Stimulated activated CD4-positive, alpha-beta T cell treated with anti-CD3 and anti-CD28 coated beads, Interleukin-2, amount 100 ng/mL, for 24 hours (primary cell): ENCODE measurements around the gene LPAR1.

Experiments used
- DNase-seq, 2 donors: peaks; one replicate each; pipeline ENCODE4 v3.0.0-alpha.2; 2020

LPAR1 gene

DNA sequence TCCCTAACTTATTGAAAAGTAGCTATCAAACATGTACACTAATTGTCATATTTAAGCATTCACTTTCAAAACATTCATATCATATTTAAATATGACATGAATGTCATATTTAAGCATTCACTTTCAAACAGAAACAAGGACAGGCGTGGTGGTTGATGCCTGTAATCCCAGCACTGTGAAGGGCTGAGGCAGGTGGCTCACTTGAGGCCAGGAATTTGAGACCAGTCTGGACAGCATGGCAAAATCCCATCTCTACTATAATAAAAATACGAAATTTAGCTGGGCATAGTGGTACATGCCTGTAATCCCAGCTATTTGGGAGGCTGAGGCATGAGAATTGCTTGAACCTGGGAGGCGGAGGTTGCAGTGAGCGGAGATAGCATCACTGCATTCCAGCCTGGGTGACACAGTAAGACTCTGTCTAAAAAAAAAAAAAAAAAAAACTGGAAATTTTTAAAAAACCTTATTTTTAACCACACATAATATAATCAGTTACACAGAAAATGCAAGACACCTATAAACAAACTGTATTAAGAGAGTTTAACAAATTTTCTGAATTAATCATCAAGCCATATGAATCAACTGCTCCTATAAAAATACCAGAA, 88.1 kb downstream of the LPAR1 start:
- DNase-seq: no peak

DNA sequence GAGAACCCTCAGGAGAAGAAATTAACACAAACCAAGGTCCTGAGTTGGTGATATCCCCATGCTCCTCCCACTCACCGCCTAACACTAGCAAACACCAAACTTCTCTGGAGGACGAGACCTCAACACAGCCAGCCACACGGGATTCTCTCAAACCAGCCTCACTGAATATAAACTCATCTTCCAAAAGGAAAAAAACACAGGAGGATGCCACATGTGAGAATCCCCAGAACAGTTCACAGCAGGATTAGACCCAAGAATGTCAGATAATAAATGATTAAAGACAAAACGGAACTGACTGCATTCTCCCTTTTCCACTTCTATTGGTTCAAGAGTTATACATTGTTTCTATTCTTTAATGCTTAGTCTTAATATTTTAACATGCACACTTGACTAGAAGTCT, 89.2 kb downstream of the LPAR1 start:
- no peak for DNase-seq

DNA sequence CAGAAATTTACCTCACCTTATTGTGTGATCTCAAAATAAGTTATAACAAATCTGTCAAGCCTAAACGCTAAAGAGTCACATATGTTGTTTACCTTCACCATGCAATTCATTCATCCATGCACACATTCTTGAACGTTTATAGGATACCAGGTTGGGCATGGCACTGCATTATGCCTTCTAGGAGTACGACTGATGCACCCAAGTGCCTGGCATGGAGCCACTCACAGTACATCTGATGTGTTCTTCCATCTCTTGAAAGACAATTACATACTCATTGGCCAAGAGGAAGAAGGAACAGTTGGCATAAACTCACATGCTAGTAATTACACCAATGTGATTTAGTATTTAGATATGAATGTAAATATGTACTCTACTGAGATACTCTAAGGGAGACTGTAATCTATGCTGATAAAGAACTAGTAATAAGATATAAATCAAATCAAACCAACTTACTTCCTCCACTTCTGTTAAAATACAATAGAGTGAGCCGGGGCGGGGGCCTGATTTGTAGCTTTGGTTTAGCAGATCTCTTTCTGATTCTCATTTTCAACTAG, 90.7 kb downstream of the LPAR1 start:
- DNase-seq: no peak

DNA sequence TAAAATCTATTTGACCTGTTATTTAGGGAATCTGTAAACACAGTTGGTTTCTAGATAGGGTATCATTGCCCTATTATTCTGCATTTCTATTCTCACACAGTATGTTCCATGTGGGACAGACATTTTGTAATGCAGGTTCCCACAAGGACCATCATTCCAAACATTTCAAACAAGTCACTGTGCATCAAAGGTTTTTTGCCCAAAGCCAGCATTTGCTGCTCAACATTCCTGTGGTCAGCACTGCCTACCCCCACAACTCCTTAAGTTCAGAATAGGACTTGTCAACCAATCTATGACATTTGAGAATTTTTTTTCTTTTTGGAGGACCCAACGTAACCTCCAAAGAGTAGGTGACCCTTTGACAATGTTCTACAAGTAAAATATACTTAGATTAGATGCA, 95.7 kb downstream of the LPAR1 start:
- no peak for DNase-seq

DNA sequence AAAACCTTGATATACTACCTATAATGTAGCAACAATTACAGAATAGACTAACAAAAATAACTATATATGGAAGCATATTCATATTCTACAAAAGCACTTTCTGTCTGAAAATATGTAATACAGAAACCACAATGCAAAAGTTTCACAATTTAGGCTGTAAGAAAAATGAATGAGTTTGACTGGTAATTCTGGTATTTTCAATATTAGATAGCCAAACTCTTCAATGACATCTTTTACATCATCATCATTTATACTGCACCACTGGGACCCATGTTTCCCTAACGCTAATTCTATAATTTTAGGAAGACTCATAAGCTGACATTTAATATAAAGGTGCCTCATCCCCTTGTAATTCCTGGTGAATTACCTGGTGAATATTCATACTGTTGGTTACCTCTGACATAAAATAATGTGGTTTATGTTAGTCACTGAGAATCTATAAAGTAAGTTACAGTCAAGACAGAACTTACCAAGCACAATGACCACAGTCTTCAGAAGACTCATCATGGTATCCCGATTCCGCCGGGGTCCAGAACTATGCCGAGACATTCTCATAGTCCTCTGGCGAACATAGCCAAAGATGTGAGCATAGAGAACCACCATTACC, 97.2 kb downstream of the LPAR1 start:
- no peak for DNase-seq

DNA sequence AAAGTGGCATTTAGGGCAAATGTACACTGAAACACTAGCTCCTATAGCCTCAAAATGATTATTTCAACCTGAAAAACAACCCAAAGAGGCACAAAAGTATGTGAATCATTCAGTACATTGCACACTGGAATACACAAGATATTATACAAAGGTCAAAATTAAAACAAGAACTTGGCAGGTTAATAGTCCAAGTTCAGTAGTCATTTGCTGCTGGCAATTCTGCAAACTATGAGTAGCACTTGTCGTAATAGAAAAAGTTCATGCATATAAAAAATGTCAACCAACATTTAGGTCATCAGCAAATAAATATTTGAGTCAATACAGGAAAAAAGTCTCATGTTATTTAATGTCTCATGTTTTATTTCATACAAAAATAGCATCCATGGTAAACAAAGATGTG, 98.7 kb downstream of the LPAR1 start:
- DNase-seq: no peak

DNA sequence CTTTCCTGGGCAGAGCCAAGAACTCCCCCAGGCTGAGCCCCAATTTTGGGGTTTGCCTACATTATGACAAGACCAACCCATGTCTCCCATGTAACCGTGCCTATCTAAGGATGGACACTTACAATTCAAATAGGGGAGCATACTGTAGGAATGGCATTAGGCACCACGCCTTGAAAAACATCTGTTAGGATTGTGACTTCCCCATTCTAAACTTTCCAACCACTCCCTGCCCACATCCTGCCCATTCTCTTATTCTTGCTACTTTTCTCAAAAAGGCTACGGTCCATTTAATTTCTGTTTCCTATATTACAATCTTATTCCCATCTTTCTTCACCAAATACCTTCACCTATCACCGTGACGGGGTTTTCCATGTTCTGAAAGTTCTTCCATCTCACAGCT, 99.2 kb downstream of the LPAR1 start:
- no peak for DNase-seq

DNA sequence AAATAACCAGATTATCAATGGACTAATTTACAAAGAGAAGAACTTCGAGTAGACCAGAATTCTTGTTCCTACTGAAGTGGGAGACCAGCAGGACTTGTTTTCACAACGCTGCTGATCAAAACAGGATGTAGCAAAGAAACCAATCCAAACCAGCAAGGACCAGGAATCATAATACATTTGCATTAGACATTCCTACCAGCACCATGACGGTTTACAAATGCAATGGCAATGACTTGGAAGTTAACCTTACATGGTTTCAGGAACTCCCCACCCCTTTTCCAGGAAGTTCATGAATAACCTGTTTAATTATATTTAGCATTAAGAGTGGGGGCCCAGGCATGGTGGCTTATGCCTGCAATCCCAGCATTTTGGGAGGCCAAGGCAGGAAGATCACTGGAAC, 100.0 kb downstream of the LPAR1 start:
- no peak for DNase-seq

DNA sequence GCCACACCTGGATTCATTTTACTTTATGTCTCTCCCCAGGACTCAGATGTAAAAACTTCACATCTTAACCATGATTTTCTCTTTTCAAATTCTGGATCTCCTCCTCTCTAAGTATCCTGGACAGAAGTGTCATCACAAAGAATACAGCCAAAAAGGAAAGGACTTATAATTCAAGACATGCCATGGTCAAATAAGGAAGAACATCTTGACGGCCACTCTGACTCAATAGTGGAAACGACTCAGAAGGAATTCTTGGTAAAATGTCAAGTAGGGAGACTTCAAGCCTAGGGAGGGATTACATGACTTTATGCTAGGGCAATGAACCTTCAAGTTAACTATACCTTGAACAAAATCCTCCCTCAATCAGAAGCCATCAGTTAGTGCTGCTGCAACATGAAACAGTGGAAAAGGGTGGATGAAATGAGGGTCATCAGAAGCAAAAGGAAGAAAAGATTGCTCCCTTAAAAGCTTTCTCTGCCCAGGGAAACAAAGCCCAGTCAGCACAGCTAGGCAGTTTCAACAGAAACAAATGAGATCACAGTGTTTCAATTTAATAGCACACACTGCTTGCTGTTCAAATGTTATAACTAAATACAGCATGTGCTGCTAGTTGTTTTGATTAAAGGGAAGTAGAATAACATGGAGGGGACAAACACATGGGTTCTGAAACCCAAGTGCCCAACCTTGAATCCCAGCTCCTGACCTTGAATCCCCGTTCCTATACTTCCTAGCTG, 101.4 kb downstream of the LPAR1 start:
- DNase-seq: no peak

DNA sequence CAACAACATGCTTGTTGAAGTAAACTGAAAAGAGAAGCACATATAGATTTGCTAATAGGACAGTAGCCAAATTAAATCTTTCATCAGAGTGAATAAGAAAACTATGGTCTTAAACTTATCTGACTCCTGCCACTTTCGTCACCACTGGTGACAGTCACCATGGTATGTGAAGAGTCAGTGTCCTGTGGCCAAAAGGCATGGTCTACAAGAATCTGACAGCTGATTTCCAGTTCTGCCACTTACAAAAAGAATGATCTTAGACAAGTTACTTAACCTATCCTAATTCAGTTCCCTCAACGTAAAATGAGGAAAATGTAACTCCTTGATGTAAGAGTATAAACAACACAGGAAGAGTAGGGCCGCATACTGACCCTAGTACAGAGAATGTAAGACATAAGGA, 102.0 kb downstream of the LPAR1 start:
- no peak for DNase-seq

DNA sequence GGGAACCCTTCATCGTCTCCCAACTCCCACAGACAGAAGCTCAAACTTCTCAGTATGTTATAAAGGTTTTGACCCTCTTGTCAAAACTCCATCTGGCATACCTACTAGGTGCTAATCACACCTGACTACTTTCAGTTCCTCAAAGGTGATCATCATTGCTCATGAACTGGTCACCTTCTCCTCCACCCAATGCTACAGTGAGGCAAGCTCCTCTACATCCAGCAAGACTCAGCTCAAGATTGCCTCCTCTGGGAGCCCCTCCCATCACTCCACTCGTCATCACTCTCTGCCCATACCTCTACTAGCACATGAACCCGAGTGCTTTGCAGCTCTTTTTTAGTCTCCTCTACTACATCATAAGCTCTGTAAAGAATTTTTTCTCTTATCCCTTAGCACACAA, 102.4 kb downstream of the LPAR1 start:
- no peak for DNase-seq

DNA sequence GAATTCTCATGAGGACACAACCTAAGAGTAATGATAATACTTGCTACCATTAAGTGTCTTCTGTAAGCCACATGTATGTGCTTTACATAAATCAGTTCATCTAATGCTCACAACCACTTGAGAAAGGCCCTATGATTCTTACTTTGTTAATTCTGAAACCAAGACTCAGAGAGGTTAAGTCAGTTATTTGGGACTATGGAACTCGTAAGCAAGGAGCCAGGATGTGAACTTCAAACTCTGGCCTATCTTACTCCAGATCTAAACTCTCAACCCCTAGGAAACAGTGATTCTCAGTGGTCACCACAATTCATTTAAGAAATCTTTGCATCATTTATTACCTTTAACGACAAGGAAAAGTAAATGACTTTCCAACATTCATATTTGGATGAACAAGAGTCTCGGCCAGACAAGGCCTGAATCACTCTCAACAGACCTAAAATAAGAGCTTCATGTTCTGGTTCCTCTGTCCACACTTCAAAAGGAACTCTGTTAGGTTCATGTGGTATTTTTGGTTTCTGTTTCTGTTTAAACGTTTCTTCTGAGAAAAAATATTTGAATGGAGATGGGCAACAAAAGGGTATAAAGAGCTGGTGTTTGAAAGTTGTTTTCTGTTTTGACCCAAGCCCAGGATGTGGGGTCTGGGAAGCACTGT, 104.8 kb downstream of the LPAR1 start:
- DNase-seq: no peak

DNA sequence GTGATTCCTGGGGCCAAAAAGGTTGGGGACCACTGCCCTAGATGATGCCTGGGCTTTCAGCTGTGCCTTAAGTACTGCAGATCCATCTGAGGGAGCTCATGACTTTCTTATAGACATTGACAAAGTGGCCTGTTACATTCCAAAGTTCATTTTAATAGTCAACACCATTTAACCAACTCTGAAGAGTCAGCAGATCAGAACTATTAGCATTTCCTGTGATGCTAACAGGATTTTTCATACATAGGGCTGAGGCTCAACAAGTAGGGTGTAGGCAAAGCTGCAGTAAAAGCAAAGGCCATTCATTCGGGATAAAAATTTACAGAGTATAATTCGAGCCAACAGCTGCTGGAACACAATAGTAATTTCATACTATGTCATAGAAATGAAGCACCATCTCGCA, 105.4 kb downstream of the LPAR1 start:
- DNase-seq: no peak

DNA sequence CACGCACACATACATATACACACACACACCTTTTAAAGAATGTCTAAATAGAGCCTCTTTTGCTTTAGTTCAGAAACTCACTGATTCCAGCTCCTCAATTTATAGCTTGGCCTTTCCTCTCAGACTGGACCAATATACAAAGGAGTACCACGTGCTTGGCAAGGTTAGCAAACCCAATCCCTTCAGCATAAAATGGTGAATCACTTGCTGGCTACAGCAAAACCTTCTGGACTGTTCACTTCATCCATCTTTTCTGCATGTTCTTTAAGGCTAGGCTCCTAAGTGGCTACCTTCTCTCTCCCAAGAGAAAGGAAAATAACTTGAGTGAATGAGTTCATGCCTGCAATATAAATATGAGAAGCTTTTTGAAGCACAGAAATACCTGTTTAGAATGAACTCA, 109.7 kb downstream of the LPAR1 start:
- DNase-seq: no peak

DNA sequence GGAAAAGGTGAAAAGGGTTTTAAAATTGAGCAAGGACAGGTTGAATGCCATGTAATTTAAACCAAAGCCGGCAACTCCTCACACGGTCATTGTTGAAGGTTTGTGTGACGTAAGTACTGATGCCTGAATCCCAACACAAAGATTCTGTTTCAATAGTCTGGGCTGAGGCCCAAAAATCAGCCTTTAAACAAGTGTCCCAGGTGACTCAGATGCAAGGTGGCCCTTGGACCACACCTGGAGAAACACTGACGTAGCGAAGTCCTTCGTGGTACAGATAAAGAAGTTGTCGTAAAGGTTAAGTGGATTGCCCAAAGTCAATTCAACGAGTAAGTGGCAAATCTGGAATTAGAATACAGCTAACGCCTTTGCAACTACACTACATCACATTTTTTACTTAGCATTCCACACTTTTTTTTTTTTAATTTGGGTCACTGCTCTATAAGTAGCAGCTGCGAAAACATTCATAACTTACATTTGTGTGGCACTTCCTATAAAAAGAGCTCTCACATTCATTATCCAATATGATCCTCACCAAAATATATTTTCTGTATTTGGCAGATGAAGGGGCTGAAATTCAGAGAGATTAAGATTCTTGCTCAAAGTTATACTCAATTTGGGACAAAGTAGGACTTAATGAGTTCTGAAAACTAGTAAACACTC, 111.3 kb downstream of the LPAR1 start:
- DNase-seq: no peak

DNA sequence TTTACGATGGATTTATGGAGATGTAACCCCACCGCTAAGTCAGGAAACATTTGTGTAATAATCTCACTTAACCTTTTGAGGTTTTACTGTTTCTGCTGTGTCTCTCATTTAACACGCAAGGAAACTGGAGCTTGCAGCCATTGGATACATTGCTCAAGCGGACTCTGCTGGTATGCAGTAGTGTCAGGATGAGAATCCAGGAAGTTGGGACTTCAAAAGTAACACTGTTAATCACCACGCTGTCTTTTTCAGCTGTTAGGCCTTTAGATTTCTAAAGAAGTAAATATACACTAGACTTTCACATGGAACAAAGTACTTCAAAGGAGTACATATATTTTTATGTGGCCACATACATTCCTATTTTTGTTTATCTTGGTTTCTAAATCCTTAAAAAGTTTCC, 114.7 kb downstream of the LPAR1 start:
- no peak for DNase-seq

DNA sequence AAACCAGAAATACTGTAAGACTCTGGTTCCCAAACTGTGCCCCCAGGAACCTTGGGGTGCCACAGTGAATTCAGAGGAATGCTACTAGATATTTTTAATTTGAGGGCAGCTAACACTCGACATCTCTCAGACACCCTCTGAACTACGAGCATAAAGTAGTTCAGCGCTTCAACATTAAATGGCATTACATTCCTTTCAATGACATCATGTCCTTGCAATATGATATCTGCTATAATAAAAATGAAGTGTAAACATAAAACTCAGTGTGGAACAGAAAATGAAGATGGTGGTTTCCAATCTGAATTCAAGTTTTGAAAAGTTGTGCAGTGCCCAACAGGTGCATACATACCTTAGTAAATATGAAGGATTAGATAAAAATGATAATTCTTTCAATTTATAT, 116.1 kb downstream of the LPAR1 start:
- DNase-seq: no peak

DNA sequence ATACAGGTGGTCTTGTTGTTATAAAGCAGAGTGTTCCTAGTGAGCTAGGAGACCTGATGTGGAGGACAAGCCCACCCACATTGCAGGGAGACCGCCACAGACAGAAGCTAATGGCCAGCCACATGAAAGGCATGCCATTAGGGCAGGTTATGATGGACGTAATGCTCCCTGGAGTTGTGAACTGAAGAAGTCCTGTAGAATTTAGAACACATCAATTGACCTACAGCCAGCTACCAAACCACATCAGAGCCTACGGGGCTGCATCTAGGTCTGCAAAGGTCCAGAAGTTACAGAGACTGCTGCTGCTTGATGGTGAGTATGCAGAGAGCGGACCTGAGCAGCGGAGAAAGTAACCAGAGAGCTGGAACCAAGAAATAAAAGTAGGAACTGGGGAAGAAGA, 116.6 kb downstream of the LPAR1 start:
- DNase-seq: no peak

DNA sequence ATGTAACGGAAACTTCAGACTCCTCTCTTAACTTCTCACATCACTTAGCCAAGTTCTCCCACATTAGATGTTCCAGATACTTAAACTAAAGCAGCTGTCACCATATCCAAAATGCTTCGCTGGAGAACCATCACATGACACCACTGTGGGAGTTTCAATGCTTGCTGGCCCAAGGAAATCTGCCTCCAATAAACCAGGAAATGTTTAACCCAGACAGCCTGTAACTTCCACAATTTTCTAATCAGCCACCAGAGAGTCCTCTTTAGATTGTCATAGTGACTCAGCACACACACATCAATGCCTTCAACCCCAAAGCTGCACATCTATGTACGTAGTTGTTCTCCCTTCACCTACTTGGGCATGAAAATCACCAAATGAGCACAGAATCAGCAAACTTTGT, 118.7 kb downstream of the LPAR1 start:
- DNase-seq: no peak

DNA sequence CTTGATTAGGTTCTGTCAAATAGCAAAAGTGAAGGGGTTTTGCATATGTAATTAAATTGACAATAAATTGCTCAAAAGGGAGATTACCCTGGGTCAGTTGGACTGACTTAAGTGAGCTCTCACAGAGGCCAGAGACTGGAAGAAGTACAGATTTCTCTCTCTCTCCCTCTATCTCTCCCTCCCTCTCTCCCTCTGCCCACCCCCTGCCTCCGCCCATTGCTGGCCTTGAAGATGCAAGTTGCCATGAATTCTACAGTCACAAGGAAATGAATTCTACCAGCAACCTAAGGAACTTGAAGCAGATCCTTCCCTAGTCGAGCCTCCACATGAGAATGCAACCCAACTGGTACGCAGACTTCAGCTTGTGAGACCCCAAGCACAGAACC, 119.2 kb downstream of the LPAR1 start:
- DNase-seq: no peak

DNA sequence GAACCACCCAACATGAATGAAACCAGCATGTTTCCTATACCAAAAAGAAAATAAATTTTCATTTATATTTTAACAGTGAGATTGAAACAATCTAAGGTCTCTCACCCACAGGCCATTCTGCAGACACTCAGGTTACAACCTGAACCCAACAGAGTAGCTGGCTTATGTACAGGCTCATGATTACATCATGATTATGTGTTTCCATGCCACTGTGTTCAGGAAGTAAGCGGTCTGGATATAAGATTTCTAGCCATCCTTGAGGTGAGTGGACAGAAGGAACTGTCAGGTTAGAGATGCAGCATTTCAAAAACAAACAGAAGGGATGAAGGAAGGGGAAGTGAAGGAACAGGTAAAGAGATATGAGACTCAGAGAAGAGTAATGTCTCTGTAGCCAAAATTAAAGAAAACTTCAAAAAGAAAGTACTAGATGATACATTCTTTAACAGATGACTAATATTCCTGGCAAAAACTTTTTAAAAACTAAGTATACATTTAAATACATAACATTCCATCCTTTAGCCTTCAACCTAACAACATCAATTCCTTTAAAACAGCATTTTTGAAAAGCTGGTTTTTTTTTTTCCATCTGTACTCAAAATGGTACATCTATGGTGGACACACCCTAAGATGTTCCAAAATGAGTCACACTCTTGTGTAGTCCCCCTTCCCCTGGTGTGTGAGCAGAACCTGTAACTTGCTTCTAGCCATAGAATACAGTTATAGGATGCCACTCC, 119.8 kb downstream of the LPAR1 start:
- no peak for DNase-seq

DNA sequence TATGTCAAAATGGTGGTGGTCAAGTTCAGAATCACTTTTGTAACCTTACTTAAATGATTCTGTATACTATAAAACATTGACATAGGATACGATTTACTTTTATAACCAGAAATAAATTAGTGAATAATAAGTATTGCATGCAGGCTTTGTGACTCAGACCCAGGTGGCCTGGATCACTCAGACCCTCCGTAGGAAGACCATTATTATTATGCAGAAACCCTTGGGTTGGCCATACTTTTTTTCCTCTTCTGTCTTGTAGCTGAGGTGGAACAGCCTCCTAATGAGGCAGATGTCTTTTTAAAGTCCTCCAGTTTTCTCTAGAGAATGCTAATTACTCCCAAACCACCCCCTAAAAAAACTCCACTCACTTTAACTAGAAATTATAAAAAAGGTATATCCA, 121.9 kb downstream of the LPAR1 start:
- DNase-seq: no peak
